Mesodermal cell (in vitro differentiated cells): ENCODE results near the gene TNP2. TPM values are rescaled to one million over a fixed set of nuclear protein-coding genes. Genes with fewer than 3 reads are reported as not detected.

ENCODE experiments used
- H3K27ac ChIP-seq: 2 replicates; pipeline ENCODE4 v1.7.0; 2013; ENCODE audit warnings: mild to moderate bottlenecking, low read depth, low read length, moderate library complexity; ENCODE audit not compliant: severe bottlenecking
- H3K36me3 ChIP-seq: 2 replicates; pipeline ENCODE4 v1.7.1; 2013; ENCODE audit warnings: mild to moderate bottlenecking, low read length, moderate library complexity; ENCODE audit not compliant: control insufficient read depth, insufficient read depth
- H3K4me1 ChIP-seq: one replicate; pipeline ENCODE4 v1.7.1; 2013; ENCODE audit warnings: mild to moderate bottlenecking, low read length; ENCODE audit not compliant: insufficient read depth, control insufficient read depth, poor library complexity, severe bottlenecking
- H3K4me3 ChIP-seq: 2 replicates; pipeline ENCODE4 v1.7.0; 2013; ENCODE audit warnings: low read length, control low read depth, mild to moderate bottlenecking; ENCODE audit not compliant: insufficient read depth, poor library complexity, severe bottlenecking; ENCODE audit errors: extremely low read depth
- H3K9me3 ChIP-seq: 2 replicates; pipeline ENCODE4 v1.7.1; 2013; ENCODE audit warnings: mild to moderate bottlenecking, low read length, moderate library complexity; ENCODE audit not compliant: control insufficient read depth
- WGBS, 2 experiments: methylation state at CpG; one replicate each; pipeline ENCODE4 v1.1.5; 2013; ENCODE audit warnings: missing lambda C conversion rate in 2 of 2; ENCODE audit not compliant: insufficient coverage in 2 of 2; 5-methylcytosine and 5-hydroxymethylcytosine counted together
- polyA plus RNA-seq, 2 experiments: library from polyadenylated mRNA; stranded (reverse); fragments of 50-300 nt; gene quantifications; one replicate each; pipeline ENCODE4 v1.2.3, GENCODE V29; 2013

The TNP2 gene
- not detected for polyA plus RNA-seq (2013, experiment 1 of 2)
- not detected for polyA plus RNA-seq (2013, experiment 2 of 2)

DNA sequence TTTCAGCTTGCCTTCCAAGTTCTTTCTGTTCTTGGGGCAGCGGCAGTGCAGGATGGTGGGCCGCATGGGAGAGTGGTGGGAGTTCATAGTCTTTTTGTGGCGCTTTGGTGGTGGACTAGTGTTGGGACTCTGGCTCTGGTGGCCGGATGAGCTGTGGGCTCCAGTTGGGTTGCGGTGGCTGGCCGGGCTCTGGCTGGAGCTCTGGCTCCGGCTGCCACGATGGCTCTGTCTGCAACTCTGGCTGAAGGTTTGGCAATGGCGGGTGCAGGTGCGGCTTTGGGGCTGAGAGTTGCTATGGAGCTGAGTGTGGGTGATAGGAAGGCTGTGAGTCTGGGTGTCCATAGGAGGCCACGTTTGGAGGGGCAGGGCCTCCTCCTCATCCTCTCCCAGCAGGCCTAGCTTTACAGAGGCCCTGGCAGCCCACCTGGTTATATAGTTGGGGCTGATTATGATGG lies at the start of gene TNP2:
Gene TNP2, minus strand, starts transcription at position 405 of the 455 bp plus-strand sequence. Its CDS starts 63 bp downstream, at position 342.
- peaks cover 4% of the 10 kb centered on the region for H3K4me1 ChIP-seq
- 96 to 100% methylated on average over 4 to 8 of the region's 11 CpGs for WGBS, 2 experiments
- H3K9me3 ChIP-seq, result no peaks in the 10 kb centered on the region
- no peak within 1 kb of the TSS for H3K4me3 ChIP-seq
- H3K36me3 ChIP-seq, result no peaks in the 10 kb centered on the region
- no peak within 1 kb of the TSS for H3K27ac ChIP-seq

GRCh38 chr16:11318817-11319216 lies 49.7 kb upstream of the TNP2 start:
- Histone ChIP-seq H3K4me1 (peaks cover 27% of the 10 kb centered on the region), H3K27ac (no peak overlapping the region), H3K36me3 (no peaks in the 10 kb centered on the region), H3K4me3 (no peak overlapping the region), H3K9me3 (no peaks in the 10 kb centered on the region)
- 93 to 95% methylated on average over 5 to 8 of the region's 8 CpGs for WGBS, 2 experiments

- no peaks in the 10 kb centered on the region for H3K9me3 ChIP-seq
- WGBS, 2 experiments, result 42 to 51% methylated on average over 16 to 17 of the region's 23 CpGs
- peak overlapping the region; percentile 59 for H3K27ac ChIP-seq
- no peak overlapping the region for H3K4me3 ChIP-seq
- H3K36me3 ChIP-seq, result no peaks in the 10 kb centered on the region
- H3K4me1 ChIP-seq, result peaks cover 45% of the 10 kb centered on the region
Observed at GRCh38 chr16:11316331-11317015, 47.3 kb upstream of the TNP2 start.

- 7 to 9% methylated on average over 7 to 12 of the region's 13 CpGs for WGBS, 2 experiments
- no peaks in the 10 kb centered on the region for H3K36me3 ChIP-seq
- H3K4me3 ChIP-seq, result no peak overlapping the region
- no peak overlapping the region for H3K27ac ChIP-seq
- H3K9me3 ChIP-seq, result no peaks in the 10 kb centered on the region
- H3K4me1 ChIP-seq, result peaks cover 47% of the 10 kb centered on the region
Observed at GRCh38 chr16:11315510-11315909, 46.4 kb upstream of the TNP2 start.

GRCh38 chr16:11314309-11314894 lies 45.3 kb upstream of the TNP2 start:
- Histone ChIP-seq H3K27ac (no peak overlapping the region), H3K4me1 (peaks cover 47% of the 10 kb centered on the region), H3K9me3 (no peaks in the 10 kb centered on the region), H3K4me3 (no peak overlapping the region), H3K36me3 (no peaks in the 10 kb centered on the region)
- 96 to 97% methylated on average over 8 of the region's 8 CpGs for WGBS, 2 experiments

DNA sequence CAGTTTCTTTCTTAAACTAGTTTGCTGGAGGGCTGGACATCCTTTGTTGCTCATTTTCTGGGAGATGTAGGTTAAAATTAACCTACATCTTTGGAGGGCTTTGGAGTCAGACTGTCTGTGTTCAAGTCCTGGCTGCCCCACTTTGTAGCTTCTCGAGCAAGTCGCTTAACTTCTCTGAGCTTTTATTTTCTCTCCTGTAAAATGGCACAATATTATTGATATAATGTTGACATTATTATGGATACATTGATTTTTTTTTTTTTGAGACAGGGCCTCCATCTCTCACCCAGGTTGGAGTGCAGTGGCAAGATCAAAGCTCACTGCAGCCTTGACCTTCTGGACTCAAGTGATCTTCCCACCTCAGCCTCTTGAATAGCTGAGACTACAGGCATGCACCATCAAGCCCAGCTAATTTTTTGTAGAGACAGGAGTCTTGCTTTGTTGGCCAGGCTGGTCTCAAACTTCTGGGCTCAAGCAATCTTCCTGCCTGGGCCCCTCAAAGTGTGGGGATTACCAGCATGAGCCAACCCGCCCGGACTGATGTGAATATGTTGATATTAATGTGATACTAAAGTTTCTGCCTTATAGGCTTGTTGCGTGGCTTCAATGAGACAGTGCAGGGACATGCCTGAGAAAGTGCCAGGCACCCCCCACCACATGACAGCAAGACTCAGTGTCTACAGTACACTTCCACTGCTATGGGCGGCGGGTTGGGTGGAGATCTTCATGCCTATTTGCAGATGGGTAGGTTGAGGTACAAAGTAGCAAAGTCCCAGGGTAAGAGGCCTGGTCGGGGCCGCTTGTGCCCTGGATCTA lies 44.6 kb upstream of the TNP2 start:
- no peaks in the 10 kb centered on the region for H3K9me3 ChIP-seq
- H3K4me1 ChIP-seq, result peaks cover 47% of the 10 kb centered on the region
- no peaks in the 10 kb centered on the region for H3K36me3 ChIP-seq
- no peak overlapping the region for H3K27ac ChIP-seq
- 84 to 97% methylated on average over 5 to 7 of the region's 9 CpGs for WGBS, 2 experiments
- H3K4me3 ChIP-seq, result no peak overlapping the region

DNA sequence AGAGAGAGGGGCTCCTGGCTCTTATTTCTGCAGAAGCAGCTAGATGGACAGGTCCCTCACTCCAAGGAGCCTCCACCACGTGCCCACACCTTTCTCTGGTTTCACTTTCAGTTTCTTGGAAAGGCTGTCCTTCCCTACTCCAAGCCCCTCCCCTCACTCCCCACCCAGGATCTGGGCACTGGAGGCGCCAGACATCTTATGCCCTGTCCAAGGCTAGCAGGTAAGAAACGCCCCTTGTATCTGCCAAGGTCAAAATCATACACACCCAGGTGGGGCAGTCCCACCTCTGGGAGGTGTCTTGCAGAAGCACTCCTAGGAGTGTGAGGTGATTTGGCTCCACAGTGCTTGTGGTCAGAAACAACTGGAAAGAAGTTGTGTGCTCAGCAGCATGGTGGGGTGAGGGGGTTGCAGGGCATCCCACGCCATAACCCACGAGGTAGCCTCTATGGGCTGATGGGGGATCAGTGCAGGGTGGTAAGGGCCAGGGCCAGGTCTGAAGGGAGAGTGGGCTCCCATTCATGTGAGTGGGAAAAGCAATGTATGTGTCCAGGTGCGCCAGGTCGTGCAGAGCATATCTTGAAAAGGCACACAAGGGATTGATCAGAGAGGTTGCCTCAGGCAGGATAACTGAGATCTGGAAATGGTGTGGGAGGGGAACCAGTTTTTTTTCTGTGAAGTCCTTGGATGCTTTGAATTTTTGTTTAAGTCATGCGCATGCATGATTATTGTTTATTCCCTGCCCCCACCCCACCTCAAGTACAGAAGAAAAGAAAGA lies 43.8 kb upstream of the TNP2 start:
- no peak overlapping the region for H3K27ac ChIP-seq
- peaks cover 47% of the 10 kb centered on the region for H3K4me1 ChIP-seq
- H3K4me3 ChIP-seq, result no peak overlapping the region
- no peaks in the 10 kb centered on the region for H3K9me3 ChIP-seq
- whole genome bisulfite sequencing, 2 experiments, result 53 to 55% methylated on average over 5 of the region's 8 CpGs
- H3K36me3 ChIP-seq, result no peaks in the 10 kb centered on the region

DNA sequence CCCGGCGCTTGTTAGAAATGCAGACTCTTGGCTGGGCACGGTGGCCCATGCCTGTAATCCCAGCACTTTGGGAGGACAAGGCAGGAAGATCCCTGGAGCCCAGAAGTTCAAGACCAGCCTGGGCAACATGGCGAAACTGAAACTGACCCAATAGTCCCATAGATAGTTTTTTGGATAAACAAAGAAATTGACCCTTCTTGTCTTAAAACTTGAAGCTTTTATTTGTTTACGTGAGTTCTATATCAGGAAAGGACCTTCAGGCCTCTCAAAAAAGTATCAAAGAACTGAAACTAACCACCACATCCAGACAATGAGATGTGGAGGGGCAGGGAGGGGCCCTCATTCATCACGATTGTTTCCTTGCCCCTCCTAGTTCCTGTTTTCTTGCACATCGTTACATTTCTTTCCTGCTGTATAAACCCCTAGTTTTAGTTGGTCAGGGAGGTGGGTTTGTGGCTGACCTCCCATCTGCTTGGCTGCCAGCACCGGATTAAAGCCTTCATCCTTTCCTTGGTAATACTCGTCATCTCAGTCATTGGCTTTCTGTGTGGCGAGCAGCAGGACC lies 42.0 kb upstream of the TNP2 start:
- H3K9me3 ChIP-seq, result no peaks in the 10 kb centered on the region

DNA sequence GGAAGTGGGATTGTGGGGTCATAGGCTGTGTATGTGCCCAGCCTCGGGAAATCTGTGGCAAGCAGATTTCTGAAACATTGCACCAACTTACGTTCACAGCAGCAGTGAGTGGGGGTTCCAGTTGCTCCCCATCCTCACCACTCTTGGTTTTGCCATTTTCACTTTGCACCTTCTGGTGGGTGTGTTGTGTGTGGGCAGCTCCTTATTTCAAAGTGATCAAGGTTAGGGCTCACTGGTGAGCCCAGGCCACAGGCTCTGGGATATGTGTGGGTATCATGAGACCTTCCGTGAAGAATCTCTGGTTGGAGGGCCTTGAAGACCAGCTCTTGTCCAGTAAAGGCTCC lies 41.5 kb upstream of the TNP2 start:
- 100% methylated on average over 1 to 3 of the region's 3 CpGs for WGBS, 2 experiments
- peaks cover 35% of the 10 kb centered on the region for H3K4me1 ChIP-seq
- no peaks in the 10 kb centered on the region for H3K36me3 ChIP-seq
- H3K9me3 ChIP-seq, result no peaks in the 10 kb centered on the region
- no peak overlapping the region for H3K27ac ChIP-seq
- H3K4me3 ChIP-seq, result no peak overlapping the region

More for the DNA sequence above, 42.0 kb upstream of the TNP2 start:
- Histone ChIP-seq H3K36me3 (no peaks in the 10 kb centered on the region), H3K4me1 (peaks cover 39% of the 10 kb centered on the region), H3K4me3 (no peak overlapping the region), H3K27ac (no peak overlapping the region)
- WGBS, 2 experiments, result 88 to 100% methylated on average over 3 to 4 of the region's 10 CpGs
